Keratinocyte (primary cell): ENCODE data around the gene BCAP31. TPM values are rescaled to one million over a fixed set of nuclear protein-coding genes. Genes with fewer than 3 reads are reported as not detected.

Experiments used
- DNase-seq: peaks from one replicate; pipeline ENCODE4 v3.0.0-alpha.2; 2011; ENCODE audit warnings: low read depth, missing footprints, low spot score
- FAIRE-seq: peaks from 2 replicates; lab custom pipeline; 2011; peaks lifted over from hg19 to GRCh38; lab: Jason Lieb, UNC
- H2AFZ ChIP-seq: 2 replicates; pipeline ENCODE4 v1.6.0; 2012; ENCODE audit warnings: low read length, control low read depth, inconsistent platforms; ENCODE audit not compliant: control insufficient read depth
- H3K27ac ChIP-seq: 2 replicates; pipeline ENCODE4 v1.5.1; 2011; ENCODE audit warnings: low read length; ENCODE audit not compliant: control insufficient read depth, insufficient read depth
- H3K27me3 ChIP-seq: 3 replicates; pipeline ENCODE4 v1.6.0; 2011; ENCODE audit warnings: low read length; ENCODE audit not compliant: control insufficient read depth, insufficient read depth; ENCODE audit errors: extremely low read depth
- H3K36me3 ChIP-seq, 2 experiments: 2 replicates in 1 of 2; 3 replicates in 1 of 2; pipeline ENCODE4 v1.5.1; 2011; ENCODE audit warnings: low read length in 2 of 2, mild to moderate bottlenecking in 1 of 2; ENCODE audit not compliant: control insufficient read depth in 2 of 2, insufficient read depth in 2 of 2; ENCODE audit errors: extremely low read depth in 1 of 2
- H3K4me1 ChIP-seq: 3 replicates; pipeline ENCODE4 v1.5.1; 2011; ENCODE audit warnings: low read length; ENCODE audit not compliant: control insufficient read depth, insufficient read depth; ENCODE audit errors: extremely low read depth
- H3K4me2 ChIP-seq: 3 replicates; pipeline ENCODE4 v1.6.0; 2011; ENCODE audit warnings: low read depth, low read length; ENCODE audit not compliant: control insufficient read depth, insufficient read depth; ENCODE audit errors: extremely low read depth
- H3K4me3 ChIP-seq, 3 experiments: fragments of 200-600 bp in 1 of 3; sonication (generic) in 1 of 3; 2 replicates in 2 of 3; 3 replicates in 1 of 3; pipeline ENCODE4 v1.5.1; 2011 to 2016; ENCODE audit warnings: low read length in 3 of 3, mild to moderate bottlenecking in 3 of 3, control low read depth in 2 of 3, inconsistent platforms in 1 of 3, low read depth in 1 of 3, mixed read lengths in 1 of 3, mixed run types in 1 of 3, moderate library complexity in 1 of 3; ENCODE audit not compliant: control insufficient read depth in 2 of 3, insufficient read depth in 2 of 3; ENCODE audit errors: extremely low read depth in 1 of 3
- H3K79me2 ChIP-seq: 2 replicates; pipeline ENCODE4 v1.6.0; 2012; ENCODE audit warnings: low read length; ENCODE audit not compliant: control insufficient read depth, insufficient read depth
- H3K9ac ChIP-seq: 3 replicates; pipeline ENCODE4 v1.6.0; 2011; ENCODE audit warnings: low read length; ENCODE audit not compliant: control insufficient read depth, insufficient read depth; ENCODE audit errors: extremely low read depth
- H3K9me1 ChIP-seq: 3 replicates; pipeline ENCODE4 v1.6.0; 2011; ENCODE audit warnings: low read length; ENCODE audit not compliant: control insufficient read depth, insufficient read depth; ENCODE audit errors: extremely low read depth
- H3K9me3 ChIP-seq: 2 replicates; pipeline ENCODE4 v1.5.1; 2012; ENCODE audit warnings: low read depth, low read length; ENCODE audit not compliant: control insufficient read depth
- H4K20me1 ChIP-seq: 3 replicates; pipeline ENCODE4 v1.6.0; 2011; ENCODE audit warnings: low read length; ENCODE audit not compliant: control insufficient read depth, insufficient read depth; ENCODE audit errors: extremely low read depth
- CTCF ChIP-seq, 3 experiments: IDR thresholded peaks in 1 of 3; conservative IDR thresholded peaks in 1 of 3; optimal IDR thresholded peaks in 1 of 3; 2 replicates in 2 of 3; 3 replicates in 1 of 3; pipeline versions ENCODE3 to v1.5.1; 2011; ENCODE audit warnings: low read length in 3 of 3, mild to moderate bottlenecking in 3 of 3, moderate library complexity in 2 of 3, control low read depth in 1 of 3, inconsistent platforms in 1 of 3; ENCODE audit not compliant: insufficient read depth in 2 of 3; ENCODE audit errors: extremely low read depth in 1 of 3
- EZH2 ChIP-seq: IDR thresholded peaks from one replicate; pipeline ENCODE4 v1.6.1; 2012; ENCODE audit warnings: inconsistent platforms, mild to moderate bottlenecking, low read length, moderate library complexity
- dilution Hi-C: fragments of 300-500 bp; cut with MboI; formaldehyde crosslinking; loops from one replicate; pipeline ENCODE4 v1.7.0; 2020; ENCODE audit warnings: low sequenced_read_pairs; ENCODE audit not compliant: extremely low pct_ligation_motif_present
- polyA plus RNA-seq, 5 experiments: library from polyadenylated mRNA; depleted of rRNA in 3 of 5; stranded (reverse) in 3 of 5; stranded (forward) in 1 of 5; unstranded in 1 of 5; fragments of >200 nt; gene quantifications; 1 replicate in 1 of 5; 2 replicates in 3 of 5; 3 replicates in 1 of 5; pipeline versions ENCODE4 v1.2.1 to v1.2.3, GENCODE V29; 2011 to 2012; ENCODE audit warnings: missing spikeins in 2 of 5, low read depth in 1 of 5, low replicate concordance in 1 of 5

BCAP31 gene
- polyA plus RNA-seq, 1 donor (not counting 4 experiments of a cell fraction or from before 2014, with no cell fraction given), result 262 TPM

GRCh38 chrX:153719701-153720100, 4.5 kb downstream of the BCAP31 start:
- dilution Hi-C loops, result no loop called here
- no peak for TF ChIP-seq CTCF (optimal IDR thresholded peaks at IDR 0.05 in 1 of 3, IDR thresholded peaks at IDR 0.05 in 1 of 3, conservative IDR thresholded peaks at IDR 0.05 in 1 of 3; ENCODE audit: extremely low read depth in 1 of 3, insufficient read depth in 2 of 3, low read length in 3 of 3)
- no peak for TF ChIP-seq EZH2
- FAIRE-seq (no peak), DNase-seq (no peak)
- peaks cover 7 to 13% of the 10 kb centered on the region in 2 experiments for H3K36me3 ChIP-seq
- H2AFZ ChIP-seq, result no peak overlapping the region
- no peak overlapping the region for H3K4me2 ChIP-seq
- no peak overlapping the region for H3K27ac ChIP-seq
- peaks cover 23% of the 10 kb centered on the region for H3K4me1 ChIP-seq
- peaks cover 33% of the 10 kb centered on the region for H3K79me2 ChIP-seq
- H3K27me3 ChIP-seq, result no peaks in the 10 kb centered on the region
- H3K4me3 ChIP-seq, result no peak overlapping the region
- no peak overlapping the region for H3K9ac ChIP-seq
- H3K9me3 ChIP-seq, result no peaks in the 10 kb centered on the region
- H3K9me1 ChIP-seq, result no peaks in the 10 kb centered on the region
- H4K20me1 ChIP-seq, result peaks cover 2% of the 10 kb centered on the region

DNA sequence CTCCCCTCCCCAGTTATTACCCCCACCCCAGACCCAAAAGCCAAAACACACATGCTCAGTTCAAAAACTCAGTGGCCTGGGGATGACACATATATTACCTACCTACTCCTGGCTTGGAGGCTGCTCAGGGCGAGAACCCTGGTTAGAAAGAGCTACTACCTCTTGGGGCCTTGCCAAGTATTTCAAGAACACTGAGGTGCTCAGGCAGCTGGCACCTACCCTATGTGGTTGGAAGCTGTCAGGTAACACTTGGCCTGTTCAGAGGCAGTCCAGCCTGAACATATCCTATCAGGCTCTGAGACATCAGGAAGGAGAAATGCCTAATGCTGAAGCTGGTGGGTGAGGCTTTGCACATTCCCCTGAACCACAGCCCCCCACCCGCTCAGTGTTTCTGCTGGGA, 4.9 kb downstream of the BCAP31 start:
- FAIRE-seq, result peak; percentile 52
- H3K27ac ChIP-seq, result no peak overlapping the region

More for the DNA sequence above, 4.9 kb downstream of the BCAP31 start:
- Histone ChIP-seq H3K4me3 (no peak overlapping the region), H2AFZ (no peak overlapping the region), H3K9me1 (no peaks in the 10 kb centered on the region), H3K27me3 (no peaks in the 10 kb centered on the region), H3K4me1 (peaks cover 27% of the 10 kb centered on the region), H3K79me2 (peaks cover 33% of the 10 kb centered on the region), H4K20me1 (peaks cover 2% of the 10 kb centered on the region), H3K9ac (no peak overlapping the region), H3K4me2 (no peak overlapping the region), H3K36me3 (peaks cover 7 to 13% of the 10 kb centered on the region in 2 experiments), H3K9me3 (no peaks in the 10 kb centered on the region)
- TF ChIP-seq EZH2, result no peak
- TF ChIP-seq CTCF (optimal IDR thresholded peaks at IDR 0.05 in 1 of 3, IDR thresholded peaks at IDR 0.05 in 1 of 3, conservative IDR thresholded peaks at IDR 0.05 in 1 of 3; ENCODE audit: extremely low read depth in 1 of 3, insufficient read depth in 2 of 3, low read length in 3 of 3), result no peak
- no peak for DNase-seq
- dilution Hi-C loops, result no loop called here
